DMS153 treated with DMSO at 0.1 percent for 48 hours (cell line): ENCODE measurements around the gene UNC5C.

Source experiments
- DNase-seq: peaks from one replicate; lab custom pipeline; 2025; ENCODE audit not compliant: unreplicated experiment; lab: John Stamatoyannopoulos, UW

The UNC5C gene

GRCh38 chr4:95522682-95523530, 25.9 kb downstream of the UNC5C start:
- DNase-seq, result no peak

GRCh38 chr4:95517576-95518345, 31.0 kb downstream of the UNC5C start:
- DNase-seq, result no peak

GRCh38 chr4:95516528-95517017, 32.2 kb downstream of the UNC5C start:
- no peak for DNase-seq

DNA sequence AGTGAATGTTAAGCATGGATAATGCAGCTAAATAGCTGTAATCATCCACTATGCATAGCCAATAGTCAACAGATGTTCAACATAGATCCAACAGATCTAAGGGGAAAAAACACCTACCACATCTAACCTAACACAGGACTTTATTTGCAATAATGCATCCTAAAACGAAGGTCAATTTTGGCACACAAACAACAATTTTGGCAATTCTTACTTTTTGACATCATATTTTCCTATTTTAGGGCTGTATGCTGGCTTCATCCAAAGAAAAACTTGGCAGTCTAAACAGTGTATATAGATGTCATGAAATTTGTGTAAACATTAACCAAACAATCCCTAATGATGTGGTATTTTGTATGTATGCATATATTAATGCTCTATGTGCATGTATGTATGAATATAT, 33.2 kb downstream of the UNC5C start:
- no peak for DNase-seq

GRCh38 chr4:95513022-95513421, 35.8 kb downstream of the UNC5C start:
- DNase-seq, result no peak

DNA sequence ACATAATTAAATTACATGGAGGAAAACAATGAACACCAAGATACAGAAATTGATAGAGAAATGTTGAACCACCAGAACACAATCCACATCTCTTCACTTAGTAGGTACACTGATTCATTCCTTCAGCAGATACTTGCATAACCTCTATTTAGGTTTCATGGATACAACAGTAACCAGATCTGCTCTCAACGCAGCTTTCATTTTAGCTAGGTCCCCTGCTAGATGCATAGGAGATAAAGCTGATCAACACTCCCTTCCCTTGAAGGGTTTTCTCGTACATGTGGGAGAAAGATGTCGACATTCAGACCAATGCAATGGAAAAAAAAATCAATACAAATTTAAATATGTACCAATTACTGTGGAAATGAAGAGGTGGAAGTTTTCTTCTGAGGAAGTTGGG, 37.3 kb downstream of the UNC5C start:
- no peak for DNase-seq

DNA sequence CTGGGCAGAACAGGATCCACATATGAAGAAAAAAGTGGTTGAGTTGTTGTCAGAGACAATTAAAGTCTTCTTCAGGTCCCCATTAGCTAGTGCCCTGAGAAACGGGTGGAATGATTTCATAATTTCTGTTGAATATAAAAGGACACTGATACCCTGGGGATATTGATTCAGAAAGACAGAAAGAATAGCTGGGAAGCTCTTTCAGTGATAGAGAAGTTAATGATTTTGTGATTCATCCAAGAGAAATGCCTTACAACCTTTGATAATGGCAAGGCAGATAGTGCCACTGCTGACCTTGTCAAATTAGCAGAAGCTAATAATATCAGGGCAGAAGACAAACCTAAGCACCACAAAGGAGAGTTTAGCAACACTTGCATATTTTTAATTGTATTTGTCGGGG, 37.9 kb downstream of the UNC5C start:
- no peak for DNase-seq

DNA sequence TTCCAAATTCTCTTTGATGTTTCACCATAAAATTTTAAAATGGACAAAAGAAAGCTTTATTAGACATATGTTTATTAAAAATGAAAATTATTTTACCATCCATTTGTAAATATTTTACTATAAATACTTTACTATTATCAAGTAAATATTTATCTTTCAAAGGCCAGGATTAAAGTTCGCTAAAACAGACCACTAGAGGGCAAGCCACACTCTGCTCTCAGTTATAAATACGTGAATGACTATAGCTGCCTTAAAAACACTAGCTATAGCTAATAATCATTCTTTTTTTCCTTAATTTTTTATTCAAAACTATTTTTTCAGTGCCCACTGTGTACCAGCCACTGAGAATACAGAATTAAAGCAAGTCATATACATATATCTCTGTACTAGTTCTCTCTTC, 38.6 kb downstream of the UNC5C start:
- peak; percentile 10 for DNase-seq

GRCh38 chr4:95508421-95508820, 40.4 kb downstream of the UNC5C start:
- DNase-seq, result no peak

- no peak for DNase-seq
Measured at GRCh38 chr4:95507561-95507960, 41.2 kb downstream of the UNC5C start.

DNA sequence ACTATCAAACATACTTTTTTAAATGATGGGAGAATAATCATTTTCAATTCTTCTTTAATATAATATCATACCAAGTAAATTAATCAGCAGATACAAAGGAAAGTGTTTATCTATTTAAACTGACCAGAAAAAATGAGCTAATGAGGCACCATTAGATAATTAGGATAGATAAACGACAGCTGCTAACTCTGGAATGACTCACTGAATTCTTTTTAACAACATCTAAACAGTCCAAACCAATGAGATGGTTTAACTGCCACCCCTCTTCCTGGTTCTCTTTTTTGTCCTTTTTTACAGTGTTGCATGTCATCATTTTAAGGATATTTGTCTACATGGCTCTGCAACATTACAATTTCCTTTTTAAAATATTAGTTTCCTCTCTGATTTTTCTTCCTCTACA, 41.6 kb downstream of the UNC5C start:
- DNase-seq, result no peak

GRCh38 chr4:95506264-95506663, 42.5 kb downstream of the UNC5C start:
- no peak for DNase-seq

DNA sequence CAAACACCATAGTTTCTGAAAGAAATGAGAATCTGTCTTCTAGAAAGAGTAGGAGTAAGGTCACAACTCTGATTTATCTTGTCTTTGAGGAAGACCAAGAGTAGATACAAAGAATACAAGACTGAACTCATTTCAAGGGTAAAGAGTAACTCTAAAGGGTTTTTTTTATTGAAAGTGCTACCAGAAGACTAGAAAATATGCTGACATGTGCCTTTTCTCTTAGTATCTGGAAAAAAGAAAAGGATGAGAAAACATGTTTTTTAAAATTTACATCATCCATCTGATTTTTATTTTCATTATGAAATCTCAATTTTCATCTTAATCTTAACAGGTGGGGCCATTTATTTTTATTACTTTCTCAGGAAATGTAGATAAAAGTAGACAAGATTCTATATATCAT, 43.0 kb downstream of the UNC5C start:
- no peak for DNase-seq

DNA sequence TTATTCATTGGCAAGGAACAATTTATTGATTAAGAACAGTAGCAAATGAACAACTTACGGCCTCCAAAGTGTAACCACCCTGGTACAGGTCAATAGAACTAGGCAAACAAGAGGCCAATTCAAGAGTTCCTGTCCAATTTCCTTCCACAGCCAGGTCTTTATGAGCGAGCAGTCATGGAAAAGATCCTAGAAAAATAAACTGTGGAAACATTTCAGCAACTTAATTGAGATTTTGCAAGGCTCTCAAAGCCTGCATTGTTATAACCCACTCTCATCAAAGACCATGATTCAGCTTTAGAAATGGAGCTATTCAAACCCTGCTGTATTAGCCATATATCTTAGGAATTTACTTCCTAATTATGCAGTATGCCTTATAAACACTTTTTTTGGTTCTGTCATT, 43.6 kb downstream of the UNC5C start:
- DNase-seq, result no peak

GRCh38 chr4:95504501-95504900, 44.3 kb downstream of the UNC5C start:
- DNase-seq, result no peak

- DNase-seq, result no peak
Measured at GRCh38 chr4:95500361-95500760, 48.4 kb downstream of the UNC5C start.

DNA sequence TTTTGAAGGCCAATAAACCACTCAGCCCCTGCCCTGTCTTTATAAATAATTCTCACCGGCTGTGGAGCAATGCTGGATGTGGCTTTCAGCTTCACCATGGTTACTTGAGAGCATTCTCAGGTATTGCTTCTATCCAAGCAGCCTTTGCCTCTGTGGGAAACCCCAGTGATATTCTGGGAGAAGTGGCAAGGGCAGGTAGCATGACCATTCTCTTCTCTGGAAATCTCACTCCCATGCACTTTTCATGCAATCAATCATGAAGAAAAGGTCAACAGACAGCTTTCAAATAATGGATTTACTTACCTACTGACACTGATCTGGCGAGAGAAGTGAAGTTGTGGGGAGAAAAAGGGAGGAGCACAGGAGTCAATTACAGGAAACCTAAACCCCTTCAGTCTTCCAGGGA, 49.5 kb downstream of the UNC5C start:
- DNase-seq, result no peak

DNA sequence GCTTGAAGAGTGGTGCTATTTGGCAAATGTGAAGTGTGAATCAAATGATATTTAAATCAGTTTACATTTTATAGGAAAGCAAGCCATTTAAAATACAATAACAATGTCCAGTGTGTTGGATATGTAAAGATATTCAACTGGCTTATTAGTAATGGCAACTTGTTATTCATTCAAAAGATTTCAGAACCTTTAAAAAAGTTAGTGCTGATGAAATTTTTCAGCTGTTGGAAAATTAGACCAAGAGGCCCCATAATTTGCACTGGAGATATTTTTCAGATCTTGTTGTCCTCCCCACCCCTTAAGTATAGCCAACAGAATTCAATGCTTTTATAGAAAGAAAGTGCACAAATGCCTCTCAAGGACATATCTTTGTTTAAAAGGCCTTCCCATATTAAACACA, 54.6 kb downstream of the UNC5C start:
- no peak for DNase-seq

DNA sequence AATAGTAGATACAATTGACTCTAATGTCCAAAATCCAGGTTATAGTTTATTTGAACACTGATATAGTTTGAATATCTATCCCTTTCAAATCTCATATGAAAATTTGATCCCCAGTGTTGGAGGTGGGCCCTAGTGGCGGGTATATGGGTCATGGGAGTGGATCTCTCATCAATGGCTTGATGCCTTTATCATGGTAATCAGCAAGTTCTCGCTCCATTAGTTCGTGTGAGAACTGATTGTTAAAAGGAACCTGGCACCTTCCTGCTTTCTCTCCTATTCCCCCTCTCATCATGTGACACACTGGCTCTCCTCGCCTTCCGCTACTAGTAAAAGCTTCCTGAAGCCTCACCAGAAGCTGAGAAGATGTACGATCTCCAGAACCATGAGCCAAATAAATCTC, 70.1 kb downstream of the UNC5C start:
- no peak for DNase-seq

DNA sequence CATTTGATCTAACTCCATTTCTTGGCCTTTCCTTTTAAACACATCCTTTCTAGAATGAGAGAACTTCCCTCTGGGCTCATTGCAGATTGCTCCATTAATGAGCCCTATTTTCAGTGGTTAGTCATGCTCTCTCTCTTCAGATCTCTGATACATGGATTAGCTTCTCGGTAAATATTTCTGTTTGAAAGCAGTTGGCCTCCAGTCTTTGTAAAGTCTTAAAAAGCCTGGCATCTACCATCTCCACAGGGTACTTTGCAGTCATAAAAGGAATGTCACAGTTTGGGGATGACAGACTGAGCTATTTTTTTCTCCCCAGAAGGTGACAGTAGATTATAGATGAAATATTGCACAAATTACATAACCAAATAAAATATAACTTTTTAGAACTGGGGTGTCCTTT, 72.7 kb downstream of the UNC5C start:
- no peak for DNase-seq

DNA sequence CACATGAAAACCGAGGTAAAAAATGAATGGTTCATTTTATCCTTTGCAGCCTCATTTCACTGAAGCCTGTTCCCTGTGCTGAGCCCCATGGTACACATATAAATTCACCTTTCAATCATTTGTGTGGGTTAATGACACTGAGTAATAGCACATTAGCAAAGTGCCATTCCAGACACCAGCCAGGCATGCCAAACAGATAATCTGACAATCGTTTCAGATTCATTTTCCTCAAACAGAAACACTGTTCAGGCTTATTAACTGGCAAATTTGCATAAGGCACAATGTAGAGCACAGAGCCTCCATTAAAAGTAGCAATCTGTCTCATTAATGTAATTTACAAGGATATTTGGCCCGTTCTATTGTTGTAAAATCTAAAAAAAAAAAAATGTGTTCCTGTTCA, 76.2 kb downstream of the UNC5C start:
- DNase-seq, result no peak

- no peak for DNase-seq
Measured at GRCh38 chr4:95470622-95471021, 78.2 kb downstream of the UNC5C start.
